Measurements from ENCODE around the gene GALNT17.

Gene GALNT17

GRCh38 chr7:71750290-71750689, 618.3 kb downstream of the GALNT17 start:
- no peak for DNase-seq (ENCODE audit: low spot score)

GRCh38 chr7:71752171-71752935, 620.4 kb downstream of the GALNT17 start:
- peak; percentile 1 for DNase-seq (ENCODE audit: low spot score)

GRCh38 chr7:71753236-71753635, 621.3 kb downstream of the GALNT17 start:
- DNase-seq (ENCODE audit: low spot score): no peak

GRCh38 chr7:71753956-71754664, 622.2 kb downstream of the GALNT17 start:
- no peak for DNase-seq (ENCODE audit: low spot score)

GRCh38 chr7:71754828-71755227, 622.9 kb downstream of the GALNT17 start:
- DNase-seq (ENCODE audit: low spot score): no peak

GRCh38 chr7:71761336-71761735, 629.4 kb downstream of the GALNT17 start:
- no peak for DNase-seq (ENCODE audit: low spot score)

All from CD4-positive, alpha-beta T cell treated with Interleukin-6 at 100 ng/mL for 8 hours (primary cell).